ENCODE data around the gene PRKN. TPM values are rescaled to one million over a fixed set of nuclear protein-coding genes. Genes with fewer than 3 reads are reported as not detected.

PRKN gene
- total RNA-seq, 4 donors from 2014 or later, result 5.5 to 17.9 (median 6.8) TPM

GRCh38 chr6:161626132-161626676, 1101.4 kb downstream of the PRKN start:
- Histone ChIP-seq H3K27me3 (no peaks in the 10 kb centered on the region), H3K4me1 (peaks cover 0 to 10% (median 2%) of the 10 kb centered on the region in 4 donors), H3K27ac (no peak overlapping the region), H3K36me3 (no peaks in the 10 kb centered on the region), H3K4me3 (no peak overlapping the region), H3K9me3 (no peaks in the 10 kb centered on the region)
- WGBS, 2 donors, result 90 to 95% methylated on average over 13 of the region's 13 CpGs
- no peak for TF ChIP-seq EP300 (IDR thresholded peaks at IDR 0.05)
- TF ChIP-seq POLR2A (IDR thresholded peaks at IDR 0.05), result no peak
- no peak for TF ChIP-seq CTCF (IDR thresholded peaks at IDR 0.05)
- no peak for DNase-seq (ENCODE audit: low spot score in 2 of 2)

GRCh38 chr6:161624111-161624510, 1103.5 kb downstream of the PRKN start:
- Histone ChIP-seq H3K27me3 (no peaks in the 10 kb centered on the region), H3K4me1 (peaks cover 0 to 3% (median 0%) of the 10 kb centered on the region in 4 donors), H3K27ac (no peak overlapping the region), H3K36me3 (no peaks in the 10 kb centered on the region), H3K9me3 (no peaks in the 10 kb centered on the region), H3K4me3 (no peak overlapping the region)
- DNase-seq (ENCODE audit: low spot score in 2 of 2), result no peak
- TF ChIP-seq CTCF (IDR thresholded peaks at IDR 0.05), result no peak
- no peak for TF ChIP-seq EP300 (IDR thresholded peaks at IDR 0.05)
- WGBS, 2 donors, result 54 to 56% methylated on average over 4 of the region's 4 CpGs

DNA sequence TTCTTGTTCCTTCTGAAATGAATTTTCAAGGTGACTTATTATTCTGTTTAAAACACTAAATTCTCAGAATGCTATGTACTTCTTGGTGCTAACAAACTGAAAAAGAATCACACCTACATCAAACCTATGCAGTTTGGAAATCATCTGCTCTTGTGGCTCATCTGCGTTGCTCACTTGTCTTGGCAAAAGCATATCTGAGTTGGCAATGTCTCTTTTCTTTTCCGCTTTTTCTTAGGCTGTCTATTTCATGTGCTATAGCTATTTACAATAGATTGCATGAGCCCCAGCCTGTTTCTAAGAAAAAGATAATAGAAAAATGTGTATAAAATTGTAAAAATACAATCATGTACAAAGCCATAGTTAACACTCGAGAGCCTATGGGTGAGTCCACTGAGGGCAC, 1104.8 kb downstream of the PRKN start:
- no peak for TF ChIP-seq CTCF (IDR thresholded peaks at IDR 0.05)
- no peak for TF ChIP-seq EP300 (IDR thresholded peaks at IDR 0.05)
- TF ChIP-seq POLR2A (IDR thresholded peaks at IDR 0.05), result no peak
- DNase-seq (ENCODE audit: low spot score in 2 of 2), result no peak
- no peaks in the 10 kb centered on the region for H3K9me3 ChIP-seq
- no peaks in the 10 kb centered on the region for H3K36me3 ChIP-seq
- no peak overlapping the region for H3K4me3 ChIP-seq
- WGBS, 2 donors, result 81% methylated on average over 3 of the region's 3 CpGs
- H3K4me1 ChIP-seq, result peaks cover 0 to 3% (median 0%) of the 10 kb centered on the region in 4 donors
- H3K27me3 ChIP-seq, result no peaks in the 10 kb centered on the region
- H3K27ac ChIP-seq, result no peak overlapping the region

DNA sequence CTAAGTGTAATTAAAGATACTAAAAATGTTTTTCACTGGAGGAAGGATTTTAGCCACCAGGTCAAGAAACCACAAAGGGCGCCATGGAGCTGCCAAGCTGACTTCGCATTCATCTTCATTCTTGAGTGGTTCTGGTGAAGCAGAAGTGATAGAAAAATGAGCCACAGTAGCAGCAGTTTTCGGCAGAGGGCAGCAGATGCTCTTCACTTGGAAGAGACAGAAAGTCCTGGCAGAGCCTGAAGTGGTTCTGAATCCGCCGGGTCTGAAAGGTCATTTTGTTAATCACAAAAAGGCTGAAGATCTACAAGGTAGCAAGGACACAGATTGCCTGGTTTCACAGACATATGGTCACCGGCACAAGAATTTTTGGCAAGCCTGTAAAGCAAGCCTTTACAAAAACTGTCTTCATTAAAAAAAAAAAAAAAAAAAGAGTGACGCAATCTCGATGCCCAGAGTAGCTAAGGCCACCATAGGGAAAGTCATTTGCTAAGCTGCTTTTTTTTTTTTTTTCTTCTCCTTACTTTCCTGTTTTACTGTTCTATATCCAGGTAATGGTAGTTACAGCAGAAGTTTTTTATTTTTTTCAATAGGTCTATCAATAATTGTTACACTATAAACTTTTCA, 1108.6 kb downstream of the PRKN start:
- Histone ChIP-seq H3K27me3 (no peaks in the 10 kb centered on the region), H3K4me1 (no peaks in the 10 kb centered on the region), H3K36me3 (no peaks in the 10 kb centered on the region), H3K9me3 (no peaks in the 10 kb centered on the region), H3K27ac (no peak overlapping the region), H3K4me3 (no peak overlapping the region)
- 45 to 46% methylated on average over 8 of the region's 8 CpGs for WGBS, 2 donors
- no peak for TF ChIP-seq EP300 (IDR thresholded peaks at IDR 0.05)
- peak in 4 of 5 experiments; percentile 13 to 25 (median 16) for TF ChIP-seq CTCF (IDR thresholded peaks at IDR 0.05)
- DNase-seq (ENCODE audit: low spot score in 2 of 2), result peak in 1 of 2 donors; percentile 9

DNA sequence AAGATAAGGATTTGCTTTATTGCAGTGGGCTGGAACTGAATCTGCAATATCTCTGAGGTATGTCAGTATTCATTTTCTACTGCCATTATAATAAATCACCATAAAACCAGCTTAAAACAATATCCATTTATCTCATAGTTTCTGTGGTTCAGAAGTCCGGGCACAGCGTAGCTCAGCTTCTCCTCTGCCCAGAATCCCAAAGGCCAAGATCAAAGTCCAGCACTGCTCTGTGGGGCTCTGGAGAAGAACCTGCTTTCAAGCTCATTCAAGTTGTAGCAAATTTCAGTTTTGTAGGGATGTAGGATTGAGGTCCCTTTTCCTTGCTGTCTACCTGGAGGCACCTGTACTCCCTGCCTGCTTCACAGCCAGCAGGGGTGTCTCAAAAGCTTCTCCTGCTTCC, 1113.9 kb downstream of the PRKN start:
- peaks cover 0 to 14% (median 0%) of the 10 kb centered on the region in 4 donors for H3K9me3 ChIP-seq
- DNase-seq (ENCODE audit: low spot score in 2 of 2), result no peak
- H3K4me3 ChIP-seq, result no peak overlapping the region
- H3K4me1 ChIP-seq, result no peaks in the 10 kb centered on the region
- H3K36me3 ChIP-seq, result no peaks in the 10 kb centered on the region
- 90 to 100% methylated on average over 2 of the region's 2 CpGs for WGBS, 2 donors
- no peaks in the 10 kb centered on the region for H3K27me3 ChIP-seq
- H3K27ac ChIP-seq, result no peak overlapping the region
- TF ChIP-seq POLR2A (IDR thresholded peaks at IDR 0.05) (no peak), EP300 (IDR thresholded peaks at IDR 0.05) (no peak)

Data from tibial nerve (tissue), 4 donors.